ENCODE results near the gene OR1J1. TPM values are rescaled to one million over a fixed set of nuclear protein-coding genes. Genes with fewer than 3 reads are reported as not detected.

OR1J1 gene, protein sequence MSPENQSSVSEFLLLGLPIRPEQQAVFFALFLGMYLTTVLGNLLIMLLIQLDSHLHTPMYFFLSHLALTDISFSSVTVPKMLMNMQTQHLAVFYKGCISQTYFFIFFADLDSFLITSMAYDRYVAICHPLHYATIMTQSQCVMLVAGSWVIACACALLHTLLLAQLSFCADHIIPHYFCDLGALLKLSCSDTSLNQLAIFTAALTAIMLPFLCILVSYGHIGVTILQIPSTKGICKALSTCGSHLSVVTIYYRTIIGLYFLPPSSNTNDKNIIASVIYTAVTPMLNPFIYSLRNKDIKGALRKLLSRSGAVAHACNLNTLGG
- not detected for total RNA-seq
- long read RNA-seq, result 0 reads

DNA sequence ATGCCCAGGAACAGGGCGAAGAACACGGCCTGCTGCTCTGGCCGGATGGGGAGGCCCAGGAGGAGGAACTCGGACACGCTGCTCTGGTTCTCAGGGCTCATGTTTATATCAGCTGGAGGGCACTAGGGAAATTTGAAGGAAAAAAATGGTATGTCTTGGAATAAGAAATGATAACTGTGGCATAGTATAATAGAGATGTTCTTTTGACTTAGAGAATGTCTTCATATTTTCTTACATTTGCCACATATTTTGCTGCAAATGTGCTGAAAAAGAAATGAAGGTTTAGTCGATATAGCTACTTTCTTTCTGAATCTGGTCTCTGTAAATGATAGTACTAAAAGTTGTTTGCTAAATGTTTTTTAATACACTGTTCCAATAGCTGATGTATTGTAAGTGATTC lies at the start of gene OR1J1:
Gene OR1J1 (minus strand): TSS at position 101 of the 400 bp plus-strand sequence. CDS start 0 bp downstream, at position 101.
- no peak for DNase-seq (ENCODE audit: low spot score)

DNA sequence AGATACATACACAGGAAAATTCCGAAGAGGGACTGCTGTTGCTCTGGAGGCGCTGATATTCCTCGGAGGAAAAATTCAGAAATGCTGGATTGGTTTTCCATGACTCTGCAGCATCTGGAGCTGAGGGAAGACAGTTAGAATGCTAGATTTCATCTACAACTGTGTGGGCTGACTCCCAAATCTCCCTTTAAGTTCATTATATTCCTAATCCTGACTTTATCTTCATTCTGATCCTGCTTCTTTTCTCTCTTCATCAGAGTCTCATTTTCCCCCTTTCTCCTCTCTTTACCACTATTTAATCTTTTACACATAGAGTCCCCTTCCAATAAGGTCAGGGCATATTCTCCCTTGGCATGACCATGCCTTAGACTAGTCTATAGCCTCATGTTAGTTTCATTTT lies 49.5 kb upstream of the OR1J1 start, which contains the start of gene OR1N1:
Gene OR1N1 (minus strand): TSS at position 101 of the 400 bp plus-strand sequence. CDS start 0 bp downstream, at position 101.
- no peak for DNase-seq (ENCODE audit: low spot score)

DNA sequence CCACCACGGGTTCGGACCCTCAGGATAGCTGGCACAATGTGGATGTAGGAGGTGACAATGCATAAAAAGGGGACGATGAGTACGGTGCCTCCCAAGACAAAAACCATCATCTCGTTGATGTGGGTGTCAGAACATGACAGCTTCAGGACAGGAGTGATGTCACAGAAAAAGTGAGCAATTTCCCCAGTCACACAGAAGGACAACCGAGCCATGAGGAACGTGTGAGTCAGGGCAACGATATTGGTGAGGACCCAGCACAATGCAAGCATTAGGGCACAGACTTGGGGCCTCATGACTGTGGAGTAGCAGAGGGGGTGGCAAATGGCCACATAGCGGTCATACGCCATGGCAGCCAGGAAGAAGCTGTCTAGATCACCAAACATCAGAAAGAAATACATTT lies 48.9 kb upstream of the OR1J1 start:
- DNase-seq (ENCODE audit: low spot score), result no peak

DNA sequence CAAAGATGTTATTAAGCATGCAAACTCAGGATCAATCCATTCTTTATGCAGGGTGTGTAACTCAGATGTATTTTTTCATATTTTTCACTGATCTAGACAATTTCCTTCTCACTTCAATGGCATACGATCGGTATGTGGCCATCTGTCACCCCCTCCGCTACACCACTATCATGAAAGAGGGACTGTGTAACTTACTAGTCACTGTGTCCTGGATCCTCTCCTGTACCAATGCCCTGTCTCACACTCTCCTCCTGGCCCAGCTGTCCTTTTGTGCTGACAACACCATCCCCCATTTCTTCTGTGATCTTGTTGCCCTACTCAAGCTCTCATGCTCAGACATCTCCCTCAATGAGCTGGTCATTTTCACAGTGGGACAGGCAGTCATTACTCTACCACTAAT lies 41.6 kb upstream of the OR1J1 start:
- DNase-seq (ENCODE audit: low spot score), result no peak

DNA sequence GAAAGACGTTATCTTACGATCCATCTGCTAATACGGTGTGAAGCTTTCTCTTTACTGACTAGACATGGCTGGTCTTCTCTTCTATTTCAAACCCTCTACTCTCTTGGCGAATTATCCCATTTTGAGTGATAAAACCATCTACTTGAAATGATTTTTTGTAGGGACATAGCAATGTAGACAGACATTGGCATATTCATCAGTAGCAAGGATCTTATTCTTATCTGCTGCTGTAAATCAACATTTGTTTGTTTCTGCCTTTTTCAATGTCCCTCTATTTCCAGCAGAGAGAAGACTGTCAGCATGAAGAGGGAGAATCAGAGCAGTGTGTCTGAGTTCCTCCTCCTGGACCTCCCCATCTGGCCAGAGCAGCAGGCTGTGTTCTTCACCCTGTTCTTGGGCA lies 41.1 kb upstream of the OR1J1 start, which contains the start of gene OR1J4:
Gene OR1J4 (plus strand): TSS at position 301 of the 400 bp plus-strand sequence. CDS start 0 bp downstream, at position 301.
- DNase-seq (ENCODE audit: low spot score), result no peak

DNA sequence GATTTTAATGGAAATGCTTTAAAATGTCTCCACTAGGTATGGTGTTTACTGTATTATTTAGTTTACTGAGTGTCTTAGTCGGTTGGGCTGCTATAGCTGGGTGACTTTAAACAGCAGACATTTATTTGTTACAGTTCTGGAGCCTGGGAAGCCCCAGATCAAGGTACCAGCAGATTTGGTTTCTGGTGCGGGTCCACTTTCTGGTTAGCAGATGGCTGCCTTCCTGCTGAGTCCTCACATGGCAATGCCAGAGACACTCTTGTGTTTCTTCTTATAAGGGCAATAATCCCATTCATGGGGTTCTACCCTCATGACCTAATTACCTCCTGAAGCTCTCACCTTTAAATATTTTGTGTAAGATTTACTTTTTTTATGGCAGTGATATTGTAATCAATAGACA lies 40.5 kb upstream of the OR1J1 start:
- no peak for DNase-seq (ENCODE audit: low spot score)

DNA sequence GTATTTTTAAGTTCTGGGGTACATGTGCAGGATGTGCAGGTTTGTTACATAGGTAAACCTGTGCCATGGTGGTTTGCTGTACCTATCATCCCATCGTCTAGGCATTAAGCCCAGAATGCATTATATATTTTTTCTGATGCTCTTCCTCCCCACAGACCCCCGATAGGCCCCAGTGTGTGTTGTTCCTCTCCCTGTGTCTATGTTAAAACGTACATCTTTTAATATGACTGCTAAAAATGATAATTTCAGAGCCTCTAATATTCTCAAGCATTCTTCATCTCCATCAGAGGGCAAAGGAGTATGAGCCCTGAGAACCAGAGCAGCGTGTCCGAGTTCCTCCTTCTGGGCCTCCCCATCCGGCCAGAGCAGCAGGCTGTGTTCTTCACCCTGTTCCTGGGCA lies 32.8 kb upstream of the OR1J1 start, which contains the start of gene OR1J2:
Gene OR1J2 (plus strand): TSS at position 301 of the 400 bp plus-strand sequence. CDS start 0 bp downstream, at position 301.
- DNase-seq (ENCODE audit: low spot score), result no peak

DNA sequence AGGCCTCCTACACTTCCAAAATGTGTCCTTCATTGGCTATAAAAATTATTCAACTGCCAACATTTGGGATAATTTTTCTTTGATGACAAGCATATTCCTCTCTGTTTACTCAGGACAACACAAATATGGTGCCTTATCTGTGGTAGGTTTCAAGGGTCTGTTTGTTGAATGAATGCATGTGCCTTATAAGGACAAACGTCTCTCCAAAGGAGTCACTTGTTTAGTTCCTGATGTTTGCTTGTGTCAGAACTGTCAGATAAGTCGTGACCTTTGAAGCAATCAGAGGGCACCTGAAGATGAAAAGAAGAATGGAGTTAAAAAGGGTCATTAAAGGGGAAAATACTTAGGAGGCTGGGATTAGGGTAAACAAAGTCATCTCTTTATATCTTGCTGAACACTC lies 29.2 kb upstream of the OR1J1 start:
- no peak for DNase-seq (ENCODE audit: low spot score)

DNA sequence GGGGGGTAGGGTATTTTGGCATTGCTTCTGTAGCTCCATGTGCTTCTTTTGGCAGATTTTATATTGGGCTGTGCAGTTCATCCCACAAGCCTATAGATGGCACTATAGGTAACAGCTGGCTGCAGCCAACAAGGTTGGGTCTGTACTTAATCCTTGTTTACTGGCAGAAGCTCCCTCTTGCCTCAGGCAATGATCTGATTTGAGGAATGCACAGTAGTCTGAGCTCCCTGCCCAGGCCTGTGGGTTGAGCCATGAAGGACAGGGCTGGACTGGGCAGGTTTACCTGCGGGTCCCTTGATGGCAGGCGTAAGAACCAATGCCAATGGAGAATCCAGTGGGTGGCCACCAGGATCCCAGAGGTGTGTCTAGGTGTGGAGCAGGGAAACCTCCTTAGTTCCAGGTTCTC lies 21.2 kb upstream of the OR1J1 start:
- DNase-seq (ENCODE audit: low spot score), result no peak

DNA sequence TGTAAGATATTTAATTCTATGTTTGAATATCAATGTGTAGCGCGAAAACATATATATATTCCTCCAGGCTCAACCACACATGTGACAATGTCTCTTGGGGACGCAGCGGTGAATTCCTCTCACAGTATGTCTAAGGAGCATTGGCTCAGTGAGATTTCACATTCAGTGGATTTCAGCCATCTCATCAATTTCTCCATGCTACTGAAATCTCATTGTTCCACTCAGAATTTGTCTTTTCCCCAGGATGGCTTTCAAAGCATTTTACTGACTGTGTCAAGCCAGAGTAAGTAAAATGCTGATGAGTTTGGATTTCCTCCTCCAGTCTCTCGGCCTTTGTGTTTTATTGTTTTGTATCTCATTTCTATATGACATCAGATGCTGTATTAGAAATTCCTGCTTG lies 1.3 kb upstream of the OR1J1 start:
- no peak for DNase-seq (ENCODE audit: low spot score)

DNA sequence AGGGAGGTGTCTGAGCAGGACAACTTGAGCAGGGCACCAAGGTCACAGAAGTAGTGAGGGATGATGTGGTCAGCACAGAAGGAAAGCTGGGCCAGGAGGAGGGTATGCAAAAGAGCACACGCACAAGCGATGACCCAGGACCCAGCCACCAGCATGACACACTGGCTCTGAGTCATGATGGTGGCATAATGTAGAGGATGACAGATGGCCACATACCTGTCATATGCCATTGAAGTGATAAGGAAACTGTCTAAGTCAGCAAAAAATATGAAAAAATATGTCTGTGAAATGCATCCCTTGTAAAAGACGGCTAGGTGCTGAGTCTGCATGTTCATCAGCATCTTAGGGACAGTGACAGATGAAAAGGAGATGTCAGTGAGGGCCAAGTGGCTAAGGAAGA lies 380 bp downstream of the OR1J1 start:
- no peak for DNase-seq (ENCODE audit: low spot score)

DNA sequence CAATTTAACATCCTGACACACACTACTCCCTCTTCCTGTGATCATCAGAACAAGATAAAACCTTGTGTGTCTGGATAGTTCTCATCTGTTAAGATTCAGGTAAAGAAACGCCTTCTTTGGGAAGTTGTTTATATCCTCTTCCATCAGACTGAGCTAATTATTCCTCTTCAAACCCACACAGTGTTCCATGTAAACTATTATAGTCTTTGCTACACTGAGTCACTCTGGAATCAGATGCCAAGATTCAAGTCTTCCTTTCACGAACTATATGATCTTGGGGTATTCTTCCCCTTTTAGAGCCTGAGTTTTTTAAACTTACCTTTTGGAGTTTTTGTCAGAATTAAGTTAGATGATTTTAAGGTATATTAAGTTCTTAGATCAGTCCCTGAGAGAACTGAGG lies 2.0 kb downstream of the OR1J1 start:
- no peak for DNase-seq (ENCODE audit: low spot score)

DNA sequence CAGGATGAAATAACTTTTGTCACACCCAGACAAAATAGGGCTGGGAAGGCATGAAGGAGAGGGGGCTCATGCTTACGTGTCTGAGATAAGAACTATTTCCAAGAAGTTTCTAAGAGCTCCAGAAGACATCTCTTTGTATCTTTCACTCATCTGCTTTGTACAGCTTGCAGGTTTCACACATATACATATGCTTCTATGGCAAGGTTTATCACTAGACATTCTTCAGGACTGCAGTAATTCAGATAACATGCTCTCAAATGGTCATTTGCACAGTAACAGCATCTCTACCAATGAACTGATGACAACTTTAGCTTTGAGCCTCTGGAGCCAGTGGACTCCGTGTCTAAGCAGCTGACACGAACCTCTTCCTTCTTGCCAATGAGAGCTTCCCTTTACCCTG lies 3.2 kb downstream of the OR1J1 start:
- DNase-seq (ENCODE audit: low spot score), result no peak

DNA sequence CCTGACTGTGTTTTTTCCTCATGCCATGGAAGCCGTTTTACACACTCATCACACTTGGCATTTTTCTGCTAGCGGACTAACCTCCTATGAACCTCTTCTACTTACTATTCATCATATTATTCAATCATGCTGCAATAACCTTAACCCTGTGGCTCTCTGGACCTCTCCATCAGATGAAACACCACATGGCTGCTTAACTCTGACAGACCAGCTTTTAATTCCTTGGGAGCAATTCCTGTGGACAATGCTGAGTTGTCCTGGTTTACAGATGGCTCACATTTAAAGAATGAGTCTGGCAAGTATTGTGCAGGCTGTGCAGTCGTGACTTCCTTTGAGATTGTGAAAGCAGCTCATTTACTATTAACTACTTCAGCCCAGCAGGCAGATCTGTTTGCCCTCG lies 9.0 kb downstream of the OR1J1 start:
- DNase-seq (ENCODE audit: low spot score), result no peak

DNA sequence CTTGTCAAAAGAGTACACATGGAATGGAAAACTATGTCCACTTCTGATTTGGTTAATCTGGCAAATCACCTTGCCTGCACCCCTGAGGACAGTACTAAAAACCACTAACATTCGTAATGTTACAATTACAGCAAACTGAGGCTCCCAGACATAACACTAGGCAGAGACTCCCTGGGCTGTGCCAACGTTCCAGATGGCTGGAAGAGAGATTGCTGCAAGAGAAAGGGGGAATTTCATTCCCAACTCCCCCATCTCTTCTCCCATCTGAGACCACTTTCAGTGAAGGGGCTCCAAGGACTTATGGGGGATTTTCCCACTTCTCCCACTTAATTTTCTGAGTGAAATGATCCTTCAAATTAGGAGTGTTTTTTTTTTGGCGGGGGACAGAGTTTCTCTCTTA lies 11.3 kb downstream of the OR1J1 start:
- DNase-seq (ENCODE audit: low spot score), result no peak

DNA sequence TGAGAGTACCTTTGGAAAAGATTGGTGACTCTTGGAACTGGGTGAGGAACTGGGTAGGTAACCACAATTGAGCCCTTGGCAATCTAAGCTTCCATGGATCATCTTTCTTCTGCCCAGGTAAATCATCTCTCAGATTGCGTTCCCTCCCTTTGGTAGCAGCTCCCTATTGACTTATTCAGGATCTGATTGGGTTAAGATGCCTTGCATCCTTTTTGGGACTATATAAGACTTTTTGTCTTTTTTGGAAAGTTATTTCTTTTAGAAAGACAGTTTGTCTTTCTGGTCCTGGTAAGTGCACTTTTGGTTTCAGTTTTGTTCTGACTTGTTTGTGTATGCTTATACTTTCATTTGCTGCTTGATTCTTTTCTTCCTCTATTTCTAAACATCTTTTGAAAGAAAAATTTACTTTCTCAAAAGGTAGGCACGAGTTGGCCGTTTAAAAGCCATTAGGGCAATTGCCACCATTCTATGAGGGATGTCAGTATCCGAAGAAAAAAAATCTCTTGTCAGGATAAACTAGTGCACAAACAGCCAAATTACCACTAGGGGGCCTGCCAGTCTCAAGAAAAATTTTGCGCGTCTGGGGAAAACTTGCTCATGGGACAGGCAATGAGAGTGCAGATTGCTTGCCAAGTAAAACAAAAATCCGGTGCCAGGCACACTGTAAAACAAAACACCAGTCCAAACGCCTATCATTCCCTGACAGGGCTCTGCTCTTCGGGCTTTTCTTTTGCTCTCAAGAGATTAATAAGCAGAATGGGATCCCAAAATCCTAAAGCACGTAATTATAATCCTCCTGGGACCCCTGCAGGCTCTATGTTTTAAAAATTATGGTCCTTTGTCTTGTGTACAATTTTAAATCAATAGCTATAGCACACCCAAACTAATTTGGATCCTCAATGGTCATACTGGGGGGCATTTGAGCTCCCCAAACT lies 12.8 kb downstream of the OR1J1 start:
- DNase-seq (ENCODE audit: low spot score), result no peak

DNA sequence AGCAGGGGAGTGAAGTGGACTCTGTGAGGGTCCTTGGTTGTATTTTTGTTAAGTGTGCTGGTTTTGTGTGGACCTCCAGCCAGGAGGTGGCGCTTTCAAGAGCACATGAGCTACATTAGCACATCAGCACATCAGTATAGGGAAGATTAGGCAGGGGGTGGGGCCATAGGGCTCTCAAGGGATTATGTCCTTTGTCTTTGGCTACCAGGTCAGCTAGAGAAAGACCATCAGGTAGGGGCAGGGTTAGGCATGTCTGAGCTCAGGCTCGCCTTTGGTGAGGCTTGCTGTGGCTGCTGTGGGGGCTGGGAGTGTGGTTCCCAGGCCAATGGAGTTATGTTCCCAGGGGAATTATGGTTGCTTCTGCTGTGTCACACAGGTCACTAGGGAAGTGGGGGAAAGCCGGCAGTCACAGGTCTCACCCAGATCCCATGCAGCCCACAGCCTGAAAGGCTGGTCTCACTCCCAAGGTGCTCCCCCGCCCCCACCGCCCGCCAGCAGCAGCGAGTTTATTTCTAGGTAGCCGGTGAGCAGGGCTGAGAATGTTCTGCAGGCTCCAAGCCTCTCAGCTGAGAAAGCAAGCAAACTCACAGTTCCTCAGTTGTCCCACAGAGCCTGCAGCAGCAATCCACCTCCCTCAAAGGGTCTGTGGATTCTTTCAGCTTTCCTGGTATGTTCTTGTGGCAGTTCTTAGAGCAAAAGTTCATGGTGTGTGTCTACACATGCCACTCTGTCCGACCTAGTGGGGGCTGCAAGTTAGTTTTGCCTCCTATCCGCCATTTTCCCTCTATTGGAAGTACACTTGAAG lies 13.7 kb downstream of the OR1J1 start:
- DNase-seq (ENCODE audit: low spot score), result no peak

DNA sequence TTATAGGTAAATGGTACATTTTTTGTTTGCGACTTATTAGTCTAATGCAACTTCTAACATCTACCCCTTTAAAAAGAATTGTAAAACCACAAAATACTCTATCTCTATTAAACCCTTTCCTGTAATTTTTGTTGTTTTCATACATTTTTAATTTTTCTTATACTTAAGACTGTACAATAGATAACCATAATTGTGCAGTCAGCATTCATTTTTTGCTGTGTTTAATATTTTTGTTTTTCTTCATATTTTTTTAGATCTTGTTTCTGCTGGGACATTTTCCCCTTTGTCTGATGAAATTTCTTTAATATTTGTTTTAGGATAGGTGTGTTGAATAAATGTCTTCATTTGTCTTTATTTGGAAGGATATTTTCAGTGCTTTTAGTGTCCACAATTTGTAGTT lies 19.9 kb downstream of the OR1J1 start:
- no peak for DNase-seq (ENCODE audit: low spot score)

DNA sequence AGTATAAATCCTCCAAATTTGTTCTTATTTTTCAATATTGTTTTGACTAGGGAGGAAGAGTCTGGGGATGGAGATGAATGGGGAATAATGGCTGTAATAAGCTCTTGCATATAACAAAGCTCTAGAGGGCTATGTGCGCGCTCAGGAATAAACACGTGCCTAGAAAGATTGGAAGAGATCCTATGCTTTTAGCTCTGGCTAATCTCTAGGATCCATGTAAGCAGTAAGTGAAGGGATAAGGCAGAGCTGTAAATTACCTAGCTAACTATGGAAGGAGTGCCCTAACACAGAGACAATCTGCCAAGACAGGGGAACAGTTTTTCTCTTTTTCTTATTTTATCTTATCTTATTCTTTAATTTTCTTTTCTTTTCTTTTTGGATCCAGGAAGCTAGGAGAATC lies 21.6 kb downstream of the OR1J1 start:
- DNase-seq (ENCODE audit: low spot score), result no peak

DNA sequence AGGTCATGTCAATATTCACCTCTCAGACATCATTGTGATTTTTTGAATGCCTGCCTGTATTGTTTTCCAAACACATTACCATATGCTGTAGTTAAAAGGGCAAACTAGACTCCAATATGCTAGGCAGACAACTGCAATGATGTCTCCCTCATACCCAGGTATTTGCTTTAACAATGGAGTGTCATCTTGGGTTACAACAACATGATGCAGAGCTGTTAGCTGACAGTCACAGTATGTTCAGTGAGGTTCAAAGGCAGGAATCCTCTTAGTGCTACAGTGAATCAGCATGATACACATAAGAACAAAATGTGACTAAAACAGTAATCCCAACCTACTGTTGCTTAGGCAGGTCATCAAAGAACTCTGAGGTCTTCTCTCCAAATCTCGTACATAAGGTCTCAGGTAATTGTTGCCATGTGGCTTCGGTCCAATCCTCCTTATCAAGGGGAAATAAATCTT lies 24.0 kb downstream of the OR1J1 start:
- DNase-seq (ENCODE audit: low spot score), result no peak

DNA sequence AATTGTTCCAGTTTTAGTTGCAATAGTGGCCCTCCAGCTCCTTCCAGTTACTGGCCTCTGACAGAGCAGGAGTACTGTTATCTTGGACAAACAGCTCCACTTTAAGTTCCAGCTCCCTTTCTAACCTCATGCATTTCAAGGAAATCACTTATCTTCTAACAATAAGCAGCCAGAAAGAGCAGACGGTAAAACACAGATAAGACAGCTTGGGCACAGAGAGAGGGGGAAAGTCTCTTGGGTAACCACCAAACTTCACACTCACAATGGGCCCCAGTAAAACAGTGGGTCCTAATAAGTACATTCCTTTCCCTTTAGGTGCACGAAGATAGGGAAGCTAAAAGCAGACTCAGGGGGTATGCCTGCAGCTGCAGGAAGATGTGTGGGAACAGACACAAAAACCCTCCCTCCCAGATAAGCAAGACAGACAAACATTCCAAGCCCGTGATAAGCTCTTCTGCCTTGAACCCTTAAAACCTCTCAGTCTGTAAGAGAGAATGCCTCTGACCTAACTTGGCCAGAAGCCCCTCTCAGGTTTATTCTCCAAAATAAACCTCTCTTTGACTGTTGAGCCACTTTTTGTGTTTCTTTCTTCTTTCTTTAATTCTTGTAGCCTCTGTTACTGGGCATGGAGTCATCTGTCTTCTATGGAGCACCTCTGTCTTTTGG lies 30.8 kb downstream of the OR1J1 start:
- no peak for DNase-seq (ENCODE audit: low spot score)

All from mesenteric fat pad (tissue), 1 donor.